ENCODE measurements around the gene CEP72.

- TF ChIP-seq POLR2A (IDR thresholded peaks at IDR 0.05) (no peak), POLR2AphosphoS5 (IDR thresholded peaks at IDR 0.05) (no peak), EP300 (IDR thresholded peaks at IDR 0.05) (no peak)
- TF ChIP-seq, protein P1, sequence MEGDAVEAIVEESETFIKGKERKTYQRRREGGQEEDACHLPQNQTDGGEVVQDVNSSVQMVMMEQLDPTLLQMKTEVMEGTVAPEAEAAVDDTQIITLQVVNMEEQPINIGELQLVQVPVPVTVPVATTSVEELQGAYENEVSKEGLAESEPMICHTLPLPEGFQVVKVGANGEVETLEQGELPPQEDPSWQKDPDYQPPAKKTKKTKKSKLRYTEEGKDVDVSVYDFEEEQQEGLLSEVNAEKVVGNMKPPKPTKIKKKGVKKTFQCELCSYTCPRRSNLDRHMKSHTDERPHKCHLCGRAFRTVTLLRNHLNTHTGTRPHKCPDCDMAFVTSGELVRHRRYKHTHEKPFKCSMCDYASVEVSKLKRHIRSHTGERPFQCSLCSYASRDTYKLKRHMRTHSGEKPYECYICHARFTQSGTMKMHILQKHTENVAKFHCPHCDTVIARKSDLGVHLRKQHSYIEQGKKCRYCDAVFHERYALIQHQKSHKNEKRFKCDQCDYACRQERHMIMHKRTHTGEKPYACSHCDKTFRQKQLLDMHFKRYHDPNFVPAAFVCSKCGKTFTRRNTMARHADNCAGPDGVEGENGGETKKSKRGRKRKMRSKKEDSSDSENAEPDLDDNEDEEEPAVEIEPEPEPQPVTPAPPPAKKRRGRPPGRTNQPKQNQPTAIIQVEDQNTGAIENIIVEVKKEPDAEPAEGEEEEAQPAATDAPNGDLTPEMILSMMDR (IDR thresholded peaks at IDR 0.05), result no peak
These were observed 41.7 kb upstream of the CEP72 start for GRCh38 chr5:570446-570845.
